Stimulated activated CD8-positive, alpha-beta memory T cell treated with anti-CD3 and anti-CD28 coated beads, Interleukin-15, amount 100 ng/mL, for 4 hours (primary cell): ENCODE results near the gene ANO5.
"Not testable (repeated sequence)": the region's sequence is repeated elsewhere in the genome, so short reads cannot be mapped to it uniquely, and the experiment has no call there.

ENCODE experiments used
- DNase-seq, 2 donors: peaks; one replicate each; pipeline ENCODE4 v3.0.0-alpha.2; 2020; ENCODE audit warnings: low read depth in 2 of 2

Gene ANO5

GRCh38 chr11:22203281-22203680, 10.4 kb downstream of the ANO5 start:
- no peak for DNase-seq

- DNase-seq: no peak
Observed at GRCh38 chr11:22207162-22207561, 14.3 kb downstream of the ANO5 start.

GRCh38 chr11:22208151-22208858, 15.4 kb downstream of the ANO5 start:
- DNase-seq: no peak

- no peak for DNase-seq
Observed at GRCh38 chr11:22216940-22217339, 24.1 kb downstream of the ANO5 start.

- no peak for DNase-seq
Observed at GRCh38 chr11:22221143-22221542, 28.3 kb downstream of the ANO5 start.

- no peak for DNase-seq
Observed at GRCh38 chr11:22225190-22225589, 32.3 kb downstream of the ANO5 start.

GRCh38 chr11:22234743-22235142, 41.9 kb downstream of the ANO5 start:
- DNase-seq: no peak

- no peak for DNase-seq
Observed at GRCh38 chr11:22244986-22245592, 52.2 kb downstream of the ANO5 start.

- no peak for DNase-seq
Observed at GRCh38 chr11:22246992-22247391, 54.1 kb downstream of the ANO5 start.

GRCh38 chr11:22249871-22250270, 57.0 kb downstream of the ANO5 start:
- no peak for DNase-seq

GRCh38 chr11:22256876-22257275, 64.0 kb downstream of the ANO5 start:
- DNase-seq: no peak

GRCh38 chr11:22263613-22264012, 70.7 kb downstream of the ANO5 start:
- no peak for DNase-seq

GRCh38 chr11:22268983-22269624, 76.2 kb downstream of the ANO5 start:
- not testable (repeated sequence) for DNase-seq

- DNase-seq: no peak
Observed at GRCh38 chr11:22273781-22274180, 80.9 kb downstream of the ANO5 start.

GRCh38 chr11:22275600-22275999, 82.7 kb downstream of the ANO5 start:
- no peak for DNase-seq

- no peak for DNase-seq
Observed at GRCh38 chr11:22276535-22276934, 83.7 kb downstream of the ANO5 start.

GRCh38 chr11:22284991-22285390, 92.1 kb downstream of the ANO5 start:
- DNase-seq: not testable (repeated sequence)

- DNase-seq: no peak
Observed at GRCh38 chr11:22302368-22302767, 109.5 kb downstream of the ANO5 start.

- DNase-seq: no peak
Observed at GRCh38 chr11:22304337-22304961, 111.6 kb downstream of the ANO5 start.

GRCh38 chr11:22317656-22318055, 124.8 kb downstream of the ANO5 start:
- DNase-seq: no peak

GRCh38 chr11:22331771-22332170, 138.9 kb downstream of the ANO5 start:
- DNase-seq: no peak
